Stimulated activated CD8-positive, alpha-beta memory T cell treated with anti-CD3 and anti-CD28 coated beads, Interleukin-7, amount 100 ng/mL, for 1 hour (primary cell): ENCODE measurements around the gene ADAMTS2.

Experiments
- DNase-seq, 2 donors: peaks; one replicate each; pipeline ENCODE4 v3.0.0-alpha.2; 2020; ENCODE audit warnings: low read depth in 2 of 2

ADAMTS2 gene

DNA sequence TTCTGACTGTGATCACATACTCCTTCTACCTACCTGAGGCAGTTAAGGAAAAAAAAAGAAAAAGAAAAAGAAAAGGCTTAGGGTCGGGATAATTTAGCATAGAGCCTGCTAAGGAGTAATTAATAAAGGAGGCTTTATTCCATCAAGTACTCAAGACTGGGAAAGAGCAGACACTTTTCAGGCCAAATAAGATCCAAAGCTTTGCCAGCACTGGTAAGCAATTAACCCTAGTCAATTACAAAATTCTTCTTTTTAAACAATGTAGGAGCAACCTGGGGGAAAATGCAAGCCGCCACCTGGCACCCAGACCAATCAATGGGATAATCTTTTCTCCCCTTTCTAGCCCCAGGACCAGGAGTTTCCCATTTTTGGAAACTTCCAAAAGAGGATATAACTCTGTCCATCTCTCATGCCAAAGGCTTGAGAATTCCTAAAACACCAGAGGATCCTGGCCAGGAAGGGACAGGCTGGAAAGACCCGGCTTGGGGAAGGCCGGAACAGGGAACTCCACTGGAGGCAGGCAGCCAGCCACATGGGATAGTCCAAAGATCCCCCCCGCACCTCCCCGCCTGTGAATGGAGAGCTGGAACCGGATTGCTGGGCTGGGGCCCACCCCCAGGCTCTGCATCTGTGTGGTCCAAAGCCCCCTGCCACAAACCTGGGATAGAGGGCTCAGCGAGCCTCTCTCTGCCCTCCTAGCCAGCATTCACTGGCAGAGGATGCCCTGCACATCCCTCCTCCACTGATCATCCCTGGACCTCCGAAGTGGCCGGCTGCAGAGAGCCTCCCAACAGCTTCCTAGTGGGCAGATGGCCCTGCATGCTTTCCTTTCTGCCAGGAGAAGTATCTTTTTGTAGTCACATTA, 167.3 kb downstream of the ADAMTS2 start:
- no peak for DNase-seq

GRCh38 chr5:179176571-179177230, 168.6 kb downstream of the ADAMTS2 start:
- no peak for DNase-seq

DNA sequence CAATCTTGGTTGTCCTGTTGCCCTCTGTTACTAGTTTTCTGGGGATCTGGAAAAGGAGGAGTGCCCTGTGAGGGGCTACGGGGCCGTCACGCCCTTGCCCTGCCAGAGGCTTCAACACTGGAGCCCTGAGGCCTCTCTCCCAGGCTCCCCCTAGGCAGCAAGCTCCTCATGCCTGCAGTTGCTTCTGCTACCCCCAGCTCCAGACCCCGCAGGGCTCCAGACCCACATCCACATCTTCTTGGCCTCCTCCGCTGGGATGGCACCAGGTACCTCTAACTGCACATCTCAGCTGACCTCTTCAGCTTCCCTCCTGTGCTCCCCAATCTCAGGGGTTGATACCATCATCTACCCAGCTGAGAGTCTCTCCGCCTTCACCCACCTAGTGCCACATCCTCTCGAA, 169.1 kb downstream of the ADAMTS2 start:
- no peak for DNase-seq

- DNase-seq: no peak
Measured at GRCh38 chr5:179171816-179172745, 173.2 kb downstream of the ADAMTS2 start.

GRCh38 chr5:179171251-179171815, 173.9 kb downstream of the ADAMTS2 start:
- DNase-seq: no peak

DNA sequence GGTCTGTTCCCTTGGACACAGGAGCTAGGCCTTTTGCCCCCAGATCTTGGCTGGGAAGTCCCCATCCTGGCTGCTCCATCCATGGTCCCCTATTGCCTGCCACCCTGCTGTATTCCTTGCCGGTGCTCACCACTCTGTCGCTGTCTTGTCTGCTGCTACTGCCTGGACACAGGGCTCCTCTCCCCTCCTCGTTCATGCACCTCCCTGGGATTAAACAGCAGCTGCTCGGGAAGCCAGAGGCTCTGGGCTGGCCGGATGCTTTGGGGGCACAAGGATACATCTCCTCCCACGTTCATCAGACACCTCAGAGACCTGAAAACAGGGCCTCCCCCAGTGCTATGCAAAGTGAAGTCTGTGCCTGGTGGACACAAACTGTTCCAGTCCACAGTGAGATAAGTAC, 174.7 kb downstream of the ADAMTS2 start:
- no peak for DNase-seq

DNA sequence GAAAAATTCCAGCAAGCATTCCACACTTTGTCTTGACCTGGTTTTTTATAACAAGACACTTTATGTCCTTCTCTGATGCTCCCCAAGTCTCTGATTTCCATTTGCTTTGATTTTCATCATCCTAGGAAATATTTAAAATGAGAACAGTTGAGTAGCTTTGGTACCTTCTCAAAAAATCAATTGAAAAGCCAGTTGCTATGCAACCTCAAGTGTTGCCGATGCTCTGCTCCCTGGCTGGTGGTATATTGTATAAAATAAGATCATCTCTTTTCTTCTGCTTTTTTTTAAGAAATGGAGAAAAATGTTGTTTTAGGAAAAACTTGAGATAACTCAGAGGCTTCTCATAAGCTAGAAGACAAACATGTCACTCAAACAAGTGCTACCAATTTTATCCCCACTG, 175.4 kb downstream of the ADAMTS2 start:
- no peak for DNase-seq

DNA sequence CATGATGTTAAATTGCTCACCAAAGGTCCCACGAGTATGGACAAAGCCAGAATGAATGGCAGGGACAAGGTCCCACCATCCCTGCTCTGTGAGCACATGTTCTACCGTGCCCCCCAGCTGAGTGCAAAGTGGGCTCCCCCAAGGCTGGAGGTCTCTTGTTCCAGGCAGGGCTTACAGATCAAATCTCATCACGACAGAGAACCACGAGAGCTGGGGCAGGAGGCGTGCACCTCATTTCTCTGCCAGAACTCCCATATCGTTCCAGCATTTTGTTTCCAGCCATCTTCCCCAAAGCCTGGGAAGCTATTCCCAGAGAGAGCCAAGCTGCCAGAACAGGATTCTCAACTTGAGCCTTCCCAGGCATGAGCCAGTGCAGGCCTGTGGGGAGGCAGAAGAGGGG, 176.6 kb downstream of the ADAMTS2 start:
- DNase-seq: no peak

DNA sequence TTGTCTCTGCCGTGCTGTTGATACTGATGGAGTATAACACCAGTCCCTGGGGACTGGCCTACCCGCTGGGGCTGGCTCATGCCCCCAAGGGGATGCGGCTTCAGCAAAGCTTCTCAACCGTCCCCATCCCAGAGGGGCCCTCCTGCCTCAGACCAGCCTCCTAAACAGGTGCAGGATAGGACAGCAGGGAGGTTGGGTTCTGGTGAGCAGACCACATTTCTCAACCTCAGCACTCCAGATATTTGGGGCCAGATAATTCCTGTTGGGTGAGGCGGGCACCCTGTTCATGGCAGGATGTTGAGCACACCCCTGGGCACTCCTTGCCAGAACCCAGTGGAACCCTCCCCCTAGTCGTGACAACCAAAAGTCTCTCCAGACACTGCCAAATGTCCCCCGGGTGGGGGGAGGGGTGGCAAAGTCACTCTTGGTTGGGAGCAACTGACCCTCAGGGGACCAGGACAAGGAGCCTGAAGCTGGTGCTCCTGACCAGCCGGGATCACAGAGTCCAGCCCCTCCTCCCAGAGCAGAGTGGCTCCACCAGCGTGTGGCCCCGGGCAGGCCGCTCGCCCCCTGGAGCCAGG, 177.3 kb downstream of the ADAMTS2 start:
- no peak for DNase-seq

DNA sequence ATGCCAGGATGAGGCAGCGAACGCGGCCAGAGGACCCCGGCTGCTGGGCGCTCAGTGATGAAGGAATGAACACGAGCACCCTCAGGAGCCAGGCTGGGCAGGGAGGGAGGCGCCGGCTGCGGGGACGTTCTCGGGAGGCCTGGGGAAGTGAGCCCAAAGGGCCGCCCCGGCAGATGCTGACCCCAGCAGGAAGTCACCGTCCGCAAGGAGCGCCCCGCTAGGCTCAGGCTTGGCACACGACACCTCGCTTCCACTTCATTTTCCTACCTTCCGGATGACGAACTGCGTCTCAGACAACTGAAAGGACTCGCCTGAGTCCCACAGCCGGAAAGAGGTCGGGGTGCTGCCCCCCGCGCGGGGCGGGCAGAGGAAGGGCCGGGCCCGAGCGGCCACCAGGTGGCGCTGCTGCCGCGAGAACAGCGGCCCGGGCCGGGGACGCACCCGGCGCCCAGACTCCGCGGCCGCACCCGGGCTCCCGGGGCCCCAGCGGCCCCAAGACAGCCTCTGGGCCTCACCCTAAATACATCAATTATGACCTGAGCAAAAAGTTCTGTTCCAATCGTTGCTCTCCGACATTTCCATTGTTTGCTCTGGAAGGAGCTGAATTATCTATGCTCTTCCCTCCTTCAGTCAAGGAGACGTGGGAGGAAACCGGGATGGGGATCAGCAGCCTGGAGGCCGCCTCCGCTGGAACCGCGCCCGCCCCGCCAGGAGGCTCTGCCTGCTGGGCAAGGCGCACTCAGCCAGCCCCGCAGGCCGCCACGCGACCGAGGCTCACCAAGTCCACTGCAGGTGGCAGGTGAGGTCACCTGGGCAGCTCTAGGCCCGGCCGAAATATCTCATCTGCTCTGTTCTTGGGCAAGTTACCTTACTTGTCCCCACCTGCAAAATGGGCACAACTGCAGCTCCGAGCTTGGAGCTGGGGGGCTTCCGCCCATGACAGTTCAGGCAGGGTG, 178.1 kb downstream of the ADAMTS2 start:
- peak; percentile 38 to 44 for DNase-seq

GRCh38 chr5:179166171-179166885, 178.9 kb downstream of the ADAMTS2 start:
- DNase-seq: no peak

DNA sequence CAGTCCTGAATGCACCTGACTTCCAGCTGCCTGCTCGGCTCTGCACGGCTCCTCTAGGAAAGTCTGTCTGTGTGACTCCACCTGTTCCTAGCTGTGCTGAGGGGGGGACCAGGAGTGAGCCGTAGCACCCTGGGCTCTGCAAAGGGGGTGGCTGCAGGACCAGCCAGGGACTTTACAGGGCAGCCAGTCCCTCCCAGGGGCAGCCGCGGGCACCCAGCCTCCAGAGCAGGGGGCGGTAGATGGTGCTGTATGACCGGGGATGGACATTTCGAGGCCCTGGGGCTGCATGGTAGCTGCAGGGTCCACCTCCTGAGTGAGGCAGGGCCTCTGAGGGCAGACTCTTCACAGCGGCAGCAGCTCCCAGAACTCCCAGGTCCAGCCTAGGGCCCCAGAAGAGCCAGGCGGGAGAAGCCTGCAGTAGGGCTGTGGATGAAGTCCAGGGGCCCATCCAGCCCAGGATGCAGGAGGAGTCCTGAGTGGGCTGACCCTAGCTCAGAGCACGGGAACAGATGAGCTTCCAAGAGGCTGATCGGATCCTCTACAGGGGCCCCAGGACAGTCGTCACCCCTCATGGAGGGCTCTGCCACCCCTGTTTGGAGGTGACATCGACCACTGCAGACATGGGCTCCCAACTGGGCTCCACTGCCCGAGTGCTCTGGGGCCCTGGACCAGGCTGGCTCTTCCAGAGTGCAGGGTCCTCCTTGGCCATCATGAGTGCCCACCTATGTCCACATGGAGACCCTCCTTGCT, 179.7 kb downstream of the ADAMTS2 start:
- DNase-seq: no peak

DNA sequence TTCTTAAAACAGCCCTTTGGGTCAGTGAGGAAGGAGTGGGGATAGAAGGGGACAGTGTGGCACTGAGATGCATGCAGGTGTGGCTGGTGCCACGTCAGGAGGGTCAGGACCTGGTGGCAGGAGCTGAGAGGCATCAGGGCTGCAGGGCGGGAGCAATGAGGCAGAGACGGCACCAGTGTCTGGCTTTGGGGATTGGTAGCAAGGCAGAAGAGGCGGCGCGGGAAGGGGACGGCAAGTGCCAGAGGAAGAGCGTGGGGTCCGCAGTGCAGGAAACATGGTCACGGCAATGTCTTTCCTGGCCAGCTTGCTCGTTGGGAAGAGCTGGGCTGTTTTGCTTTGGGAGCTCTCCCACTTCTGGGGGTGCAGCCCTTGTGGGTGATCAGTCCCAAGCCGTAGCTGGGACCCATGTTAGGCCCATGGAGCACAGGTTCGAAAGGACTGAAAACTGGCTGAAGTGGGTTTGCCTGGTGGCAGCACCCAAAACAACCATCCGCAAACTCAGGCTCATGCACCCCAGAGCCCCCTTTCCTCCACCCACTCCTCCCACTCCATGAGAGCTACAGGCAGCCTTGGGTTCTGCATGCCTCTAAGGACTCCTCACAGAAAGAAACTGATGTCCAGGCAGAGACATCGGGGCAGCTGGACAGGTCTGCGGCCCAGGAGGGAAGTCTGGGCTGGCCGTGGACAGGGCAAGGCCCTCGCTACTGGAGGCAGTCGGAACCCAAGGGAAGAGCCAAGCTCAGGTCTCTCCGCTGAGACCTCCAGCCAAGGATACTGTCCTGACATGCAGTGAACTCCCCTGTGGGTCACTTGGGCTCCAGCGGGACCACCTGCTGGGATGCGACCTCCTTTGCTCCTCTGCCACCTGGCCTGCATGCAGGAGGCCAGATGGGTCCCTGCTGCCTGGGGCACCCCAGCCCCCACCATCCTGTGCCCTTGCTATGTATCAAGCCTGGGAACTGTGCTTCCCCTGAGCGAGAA, 180.6 kb downstream of the ADAMTS2 start:
- no peak for DNase-seq

- DNase-seq: no peak
Measured at GRCh38 chr5:179163236-179164155, 181.8 kb downstream of the ADAMTS2 start.

DNA sequence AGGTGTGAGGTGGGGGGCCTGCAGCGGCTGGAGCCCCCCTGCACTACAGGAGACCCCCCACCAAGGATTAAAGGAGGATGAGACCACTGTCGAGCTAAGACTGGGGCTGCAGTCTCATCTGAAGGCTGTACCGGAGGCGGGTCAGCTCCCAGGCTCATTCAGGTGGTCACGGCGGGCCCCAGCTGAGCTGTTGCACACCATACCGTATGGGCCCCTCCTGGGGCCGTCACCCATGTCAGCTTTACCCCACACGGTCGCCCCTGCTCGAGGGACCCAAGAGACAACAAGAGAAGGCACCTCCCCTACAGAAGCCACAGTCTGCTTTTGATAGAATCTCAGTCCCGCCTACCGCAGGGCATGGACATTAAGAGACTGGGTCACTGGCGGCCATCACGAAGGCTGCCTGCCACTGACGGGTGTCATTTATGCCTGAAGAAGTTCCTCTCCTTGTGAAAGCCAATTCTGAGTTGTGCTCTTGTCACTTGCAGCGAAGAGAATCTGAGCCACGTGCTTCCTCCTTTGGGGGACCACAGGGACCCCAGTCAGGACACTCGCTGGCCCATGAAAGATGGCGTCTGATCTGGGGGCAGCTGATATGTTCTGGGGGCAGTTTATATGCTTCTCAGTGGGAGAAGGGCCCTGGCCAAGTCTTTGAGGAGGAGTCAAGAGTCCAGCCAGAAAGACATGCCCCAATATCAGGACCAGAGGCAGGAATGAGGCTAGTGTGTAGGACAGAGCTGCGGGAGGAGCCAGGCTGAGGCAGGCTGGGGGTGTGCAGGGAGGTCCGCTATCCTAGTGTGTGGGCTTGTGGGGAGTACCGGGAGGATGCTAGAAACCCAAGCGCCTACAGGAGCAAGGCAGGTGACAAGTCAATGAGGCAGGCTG, 182.7 kb downstream of the ADAMTS2 start:
- no peak for DNase-seq

GRCh38 chr5:179161901-179162300, 183.4 kb downstream of the ADAMTS2 start:
- DNase-seq: no peak
